Activated T-cell treated with anti-CD3 and anti-CD28 coated beads for 48 hours (primary cell): Measurements from ENCODE around the gene C1orf35.

ENCODE experiments used
- DNase-seq: peaks from one replicate; pipeline ENCODE4 v3.0.0-alpha.2; 2020; ENCODE audit warnings: low read depth

C1orf35 gene

DNA sequence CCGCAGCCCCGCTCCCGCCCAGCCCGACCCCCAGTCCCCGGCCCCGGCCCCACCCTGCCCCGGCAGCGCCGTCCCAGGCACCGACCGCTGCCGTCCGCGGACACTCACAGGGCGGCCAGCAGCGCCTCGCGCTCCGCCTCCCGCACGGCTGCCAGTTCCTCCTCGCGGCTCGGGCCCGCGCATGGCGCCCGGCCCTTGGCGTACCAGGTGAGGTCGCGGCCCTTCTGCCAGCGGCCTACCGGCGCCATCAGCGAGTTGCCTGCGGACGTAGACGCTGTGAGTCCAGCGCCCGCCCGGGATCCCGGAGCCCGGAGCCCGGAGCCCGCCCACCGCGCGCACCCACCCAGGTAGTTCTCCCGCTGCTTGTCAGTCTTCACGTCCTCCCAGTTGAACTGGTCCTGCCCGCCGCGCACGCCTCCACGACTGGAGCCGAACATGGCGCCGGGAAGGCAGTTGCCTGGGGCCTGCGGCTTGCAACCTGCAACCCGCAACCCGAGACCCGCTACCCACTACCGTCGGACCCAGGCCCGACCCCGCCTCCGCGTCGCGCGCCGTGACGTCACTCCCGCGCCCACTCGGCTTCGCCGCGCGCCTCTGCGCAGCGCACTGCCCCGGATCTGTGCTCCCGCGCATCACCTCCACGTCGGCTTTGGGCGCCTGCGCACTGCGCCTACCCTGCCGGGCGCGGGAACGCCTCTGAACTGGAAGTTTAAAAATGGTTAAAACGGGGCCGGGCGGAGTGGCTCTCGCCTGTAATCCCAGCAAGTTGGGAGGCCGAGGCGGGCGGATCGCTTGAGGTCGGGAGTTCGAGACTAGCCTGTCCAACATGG, at the start of gene C1orf35:
Gene C1orf35 (minus strand): TSS at position 535 of the 830 bp plus-strand sequence. CDS start 98 bp downstream, at position 437.
- peak; percentile 93 for DNase-seq

DNA sequence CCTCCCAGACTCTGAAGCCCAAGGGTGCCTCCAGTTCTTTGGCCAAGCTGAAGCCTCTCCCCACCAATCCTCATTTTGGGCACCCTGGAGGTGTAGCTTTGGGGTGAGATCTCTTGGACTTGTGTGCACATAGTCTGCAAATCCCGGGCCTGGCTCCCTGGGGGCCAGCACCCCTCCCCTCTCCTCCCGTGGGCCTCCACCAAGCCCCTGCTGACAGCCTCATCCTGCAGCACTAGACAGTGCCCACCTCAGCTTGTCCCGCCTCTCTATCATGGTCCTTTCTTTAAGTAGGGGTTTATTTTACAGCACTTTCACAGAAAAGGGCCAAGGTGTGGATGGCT, 49.8 kb upstream of the C1orf35 start:
- no peak for DNase-seq

- DNase-seq = no peak
Measured at GRCh38 chr1:228152097-228152917, 49.2 kb upstream of the C1orf35 start.

- no peak for DNase-seq
Measured at GRCh38 chr1:228151180-228151925, 48.2 kb upstream of the C1orf35 start.

DNA sequence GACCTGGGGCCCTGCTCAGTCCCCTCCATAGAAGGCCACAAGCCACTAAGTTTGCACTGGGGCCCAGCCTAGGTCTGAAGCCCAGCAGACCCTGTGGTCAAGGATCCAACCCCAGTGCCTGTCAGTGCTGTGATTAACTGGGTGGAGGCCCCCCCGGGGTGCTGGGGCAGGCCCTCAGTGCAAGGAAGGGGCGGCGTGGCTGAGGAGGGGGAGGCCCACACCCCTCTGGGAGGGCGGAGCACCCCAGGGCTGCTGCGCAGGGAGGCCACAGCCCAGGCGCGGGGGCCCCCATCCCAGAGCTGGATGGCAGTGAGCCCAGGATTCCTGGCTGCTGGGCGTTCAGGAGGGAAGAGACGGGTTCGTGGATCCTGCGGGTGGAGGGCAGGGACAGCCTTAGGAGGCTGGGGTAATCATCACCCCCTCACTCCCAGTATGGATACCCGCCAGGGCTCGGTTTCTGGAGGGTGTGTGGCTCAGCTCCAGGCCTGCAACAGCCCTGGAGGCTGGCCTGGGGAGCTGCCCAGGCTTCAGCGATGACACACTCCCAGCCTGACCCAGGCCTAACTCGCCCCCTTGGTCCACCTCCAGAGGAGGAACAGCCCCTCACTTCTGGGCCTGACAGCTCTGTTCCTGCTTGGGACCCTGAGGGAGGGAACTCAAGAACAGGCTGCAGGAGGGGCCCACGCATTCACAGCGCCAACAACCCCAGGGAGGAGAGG, 47.5 kb upstream of the C1orf35 start:
- DNase-seq = no peak

DNA sequence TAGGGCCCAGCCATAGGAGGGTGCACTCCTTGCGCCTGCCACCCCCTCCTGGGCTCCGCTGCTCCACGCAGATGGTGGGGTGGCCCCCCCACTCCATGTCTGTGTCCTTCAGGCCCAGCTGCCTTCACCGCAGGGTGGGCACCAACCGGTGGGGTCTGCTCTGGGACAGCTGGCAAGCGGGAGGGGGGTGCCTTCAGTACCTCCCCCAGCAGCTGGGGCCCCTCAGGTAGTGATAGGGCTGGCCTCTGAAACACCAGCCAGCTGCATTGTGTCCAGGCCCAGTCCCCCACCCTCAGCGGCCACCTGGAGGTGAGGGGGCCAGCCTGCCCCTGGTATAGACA, 47.0 kb upstream of the C1orf35 start:
- DNase-seq = no peak

DNA sequence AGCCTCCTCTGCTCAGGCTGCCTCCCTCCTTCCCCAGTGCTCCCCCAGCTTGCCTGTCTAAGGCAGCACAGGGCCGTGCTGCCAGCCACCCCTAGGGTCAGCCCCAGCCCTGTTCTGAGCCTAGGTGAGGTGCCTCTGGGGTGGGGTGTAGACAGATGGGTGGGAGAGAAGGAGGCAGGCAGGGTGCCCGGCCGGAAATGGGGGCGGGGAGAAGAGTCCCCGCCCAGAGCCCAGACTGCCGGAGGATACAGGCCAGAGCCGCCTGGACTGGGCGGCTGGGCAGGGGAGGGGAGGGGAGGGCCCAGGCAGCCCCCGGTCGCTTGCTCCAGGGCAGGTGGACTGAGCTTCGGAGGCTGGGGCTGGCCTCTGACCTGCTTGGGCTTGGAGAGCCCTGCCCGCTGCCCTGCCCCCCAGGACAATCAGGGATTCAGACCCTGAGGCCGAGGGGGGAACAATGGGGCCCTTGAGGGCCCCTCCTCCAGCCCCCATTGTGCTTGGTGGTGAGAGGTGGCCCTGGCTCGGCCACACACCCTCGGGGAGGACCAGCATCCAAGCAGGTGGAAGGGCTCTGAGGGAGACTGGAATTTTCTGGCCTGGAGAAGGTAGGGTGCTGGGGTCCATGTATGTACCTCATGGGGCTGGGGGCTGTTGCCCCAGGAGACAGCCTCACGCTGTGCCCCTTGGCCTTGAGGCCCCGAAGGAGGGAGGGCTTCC, 46.4 kb upstream of the C1orf35 start, which contains the start of gene GJC2:
Gene GJC2 (plus strand): TSS at position 525 of the 714 bp plus-strand sequence. CDS start 7,829 bp downstream, outside the sequence.
- no peak for DNase-seq

DNA sequence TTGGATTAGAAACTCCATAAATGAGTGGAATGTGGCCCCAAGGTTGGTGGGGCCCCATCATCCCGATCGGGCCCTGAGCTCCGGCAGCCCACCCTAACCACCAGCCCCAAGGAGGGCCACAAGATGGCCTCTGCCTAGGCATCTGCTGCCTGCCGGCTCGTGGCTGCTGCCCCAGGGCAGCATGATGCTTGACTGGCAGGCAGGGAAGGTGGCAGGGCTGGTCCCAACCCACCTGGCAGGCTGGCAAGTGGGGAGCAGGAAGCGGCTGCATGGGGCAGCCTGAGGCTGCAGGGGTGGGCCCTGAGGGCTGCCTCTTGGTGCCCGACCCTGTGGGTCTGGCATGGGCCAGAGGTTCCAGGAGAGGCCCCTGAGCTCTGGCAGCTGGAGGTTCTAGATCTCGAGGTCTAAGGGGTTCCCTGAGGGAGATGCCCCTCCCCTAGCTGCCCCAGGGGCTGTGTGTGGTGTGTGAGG, 45.8 kb upstream of the C1orf35 start:
- no peak for DNase-seq

- no peak for DNase-seq
Measured at GRCh38 chr1:228148196-228148861, 45.2 kb upstream of the C1orf35 start.

- DNase-seq = no peak
Measured at GRCh38 chr1:228147768-228148167, 44.6 kb upstream of the C1orf35 start.

GRCh38 chr1:228147151-228147693, 44.1 kb upstream of the C1orf35 start:
- no peak for DNase-seq

DNA sequence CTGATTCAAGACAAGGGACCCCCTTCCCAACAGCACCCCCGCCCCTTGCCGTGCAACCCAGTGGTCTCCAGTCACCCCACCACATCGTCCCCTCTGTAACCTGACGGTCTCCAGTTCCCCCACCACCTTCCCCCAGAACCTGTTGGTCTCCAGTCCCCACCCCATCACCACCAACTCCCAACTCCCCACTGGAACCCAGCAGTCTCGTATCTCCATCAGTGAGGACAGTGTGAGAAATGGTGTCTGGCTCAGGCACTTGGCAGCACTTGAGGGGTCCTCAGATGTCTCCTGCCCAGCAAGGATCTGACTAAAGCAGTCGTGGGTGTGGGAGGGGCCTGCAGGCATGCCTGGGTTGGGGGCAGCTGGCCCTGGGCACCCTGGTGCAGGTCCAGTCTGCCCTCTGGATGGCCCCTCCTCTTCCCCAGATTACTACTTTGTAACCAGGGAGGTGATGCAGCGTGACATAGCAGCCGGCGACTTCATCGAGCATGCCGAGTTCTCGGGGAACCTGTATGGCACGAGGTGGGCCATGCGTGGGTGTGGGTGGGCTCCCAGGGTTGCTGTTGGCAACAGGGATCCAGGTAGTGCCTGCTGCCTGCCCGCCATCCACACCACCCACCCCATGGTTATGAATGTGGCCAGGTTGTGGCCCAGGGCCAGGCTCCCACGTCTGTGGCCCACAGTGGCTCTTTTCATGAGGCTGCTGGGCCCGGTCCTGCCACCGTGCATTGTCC, 43.5 kb upstream of the C1orf35 start:
- DNase-seq = no peak

DNA sequence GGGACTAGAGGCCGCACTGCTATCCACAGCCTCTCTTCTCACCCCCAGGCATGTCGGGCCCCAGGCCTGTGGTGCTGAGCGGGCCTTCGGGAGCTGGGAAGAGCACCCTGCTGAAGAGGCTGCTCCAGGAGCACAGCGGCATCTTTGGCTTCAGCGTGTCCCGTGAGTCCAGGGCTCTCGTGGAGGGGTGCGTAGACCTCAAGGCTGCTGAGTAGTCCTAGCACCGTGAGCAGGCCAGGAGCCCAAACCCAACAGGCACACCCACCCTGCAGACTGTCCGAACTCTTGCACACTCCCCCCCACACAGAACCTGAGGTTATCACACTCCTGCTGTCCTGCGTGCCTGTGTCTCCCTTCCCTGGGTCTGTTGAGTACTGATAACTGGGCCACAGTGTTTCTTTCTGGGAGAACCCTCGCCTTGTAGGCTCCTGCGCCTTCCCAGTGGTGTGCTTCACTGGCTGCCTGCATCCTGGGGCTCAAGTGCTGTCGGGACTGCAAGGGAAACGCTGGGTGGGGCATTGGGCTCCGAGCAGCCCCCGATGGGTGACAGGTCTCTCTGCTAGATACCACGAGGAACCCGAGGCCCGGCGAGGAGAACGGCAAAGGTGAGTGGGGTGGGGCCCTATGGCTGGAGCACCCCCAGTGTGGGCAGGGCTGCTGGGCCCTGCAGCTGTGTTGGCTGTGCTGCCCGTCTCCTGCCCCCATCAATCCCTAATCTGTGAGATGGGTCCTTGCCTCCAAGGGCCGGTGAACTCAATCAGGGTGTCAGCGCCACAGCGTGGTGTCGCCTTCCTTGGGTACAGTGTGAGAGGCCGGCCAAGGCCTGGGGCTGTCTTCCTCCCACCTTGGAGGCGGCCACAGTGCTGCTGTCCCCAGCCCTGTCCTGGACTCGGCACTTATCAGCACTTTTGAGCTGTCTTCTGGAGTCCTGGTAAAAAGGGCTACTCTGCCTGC, 42.6 kb upstream of the C1orf35 start:
- DNase-seq = no peak

DNA sequence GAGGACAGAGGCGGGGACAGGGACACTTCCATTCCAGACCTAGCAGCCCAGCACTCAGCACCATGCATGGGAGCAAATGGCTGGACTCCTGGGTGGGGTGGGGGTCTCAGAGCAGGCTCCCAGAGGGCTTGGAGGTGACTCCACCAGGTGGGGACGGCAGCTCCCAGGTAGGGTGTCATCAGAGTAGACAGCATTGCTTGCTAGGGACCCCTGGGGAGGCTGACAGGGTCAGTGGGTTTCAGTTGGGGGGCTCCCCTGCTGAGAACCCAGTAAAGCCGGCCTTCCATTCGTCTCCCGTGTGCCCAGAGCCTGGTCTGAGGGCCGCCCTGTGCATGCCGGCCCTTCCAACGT, 41.8 kb upstream of the C1orf35 start:
- no peak for DNase-seq

DNA sequence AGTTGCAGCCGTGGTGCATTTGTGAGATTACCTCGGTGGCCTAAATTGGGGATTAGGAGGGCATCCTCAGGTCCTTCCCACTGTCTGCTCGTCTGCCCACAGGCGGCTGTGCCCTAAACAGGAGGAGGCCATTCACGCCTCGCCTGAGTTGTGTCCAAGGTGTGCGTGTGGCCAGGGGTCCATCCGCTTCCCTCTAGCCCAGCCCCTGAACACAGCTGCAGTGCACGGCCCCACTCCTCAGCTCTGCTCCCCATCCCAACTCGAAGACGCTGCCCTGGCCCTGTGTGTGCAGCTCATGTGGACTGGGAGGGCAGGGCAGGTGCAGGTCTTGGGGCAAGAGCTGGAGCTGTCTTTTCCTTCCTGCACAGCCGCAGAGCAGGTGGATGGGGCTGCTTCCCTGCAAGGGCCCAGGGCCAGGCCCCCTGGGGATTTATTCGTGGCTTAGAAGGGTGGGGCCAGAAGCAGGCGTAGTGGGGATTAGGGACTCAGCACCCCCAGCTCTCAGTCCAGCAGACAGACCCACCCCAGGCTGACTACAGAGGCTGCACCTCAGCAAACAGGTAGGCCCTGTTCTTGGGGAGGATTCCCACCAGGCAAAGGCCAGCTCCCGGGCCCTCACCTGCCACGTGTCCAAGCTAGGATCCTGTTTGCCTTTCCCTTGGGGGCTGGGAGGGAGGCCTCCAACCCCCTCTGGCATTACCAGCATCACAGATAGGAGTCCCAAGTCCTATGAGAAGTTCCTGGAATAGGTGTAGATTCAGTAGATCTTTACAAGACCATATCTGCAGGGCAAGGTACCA, 41.3 kb upstream of the C1orf35 start:
- no peak for DNase-seq

DNA sequence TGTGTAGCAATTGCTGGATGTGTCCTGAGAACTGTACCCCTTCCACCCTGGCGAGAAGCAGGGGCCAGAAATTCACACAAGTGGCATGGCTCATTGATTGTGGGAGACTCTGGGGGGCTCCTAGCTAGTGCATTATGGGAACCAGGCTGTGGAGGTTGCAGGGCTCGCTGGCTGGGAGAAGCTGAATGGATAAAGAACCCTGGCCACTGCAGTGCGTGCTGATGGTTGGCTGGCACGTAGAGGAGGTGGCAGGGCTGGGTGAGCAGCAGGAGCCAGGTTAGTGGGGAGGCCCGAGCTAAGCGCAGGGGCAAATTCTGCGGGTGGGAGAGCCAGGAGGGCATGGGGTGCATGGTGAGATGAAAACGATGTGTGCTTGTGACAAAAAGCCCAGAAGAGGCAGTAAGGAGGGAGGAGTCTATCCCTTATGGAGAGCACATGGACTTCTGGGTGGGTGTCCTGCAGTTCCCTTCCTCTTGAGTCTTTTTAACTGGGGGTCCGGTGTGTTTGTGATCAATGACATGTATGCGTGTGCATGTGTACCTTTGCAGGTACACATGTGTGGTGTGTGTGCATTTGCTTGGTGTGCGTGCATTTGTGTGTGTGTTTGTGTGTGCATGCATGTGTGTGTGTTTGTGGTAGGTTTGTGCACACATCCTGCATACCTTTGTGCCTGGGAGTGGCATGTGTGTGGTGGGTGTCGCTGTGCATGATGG, 40.5 kb upstream of the C1orf35 start:
- DNase-seq = no peak

DNA sequence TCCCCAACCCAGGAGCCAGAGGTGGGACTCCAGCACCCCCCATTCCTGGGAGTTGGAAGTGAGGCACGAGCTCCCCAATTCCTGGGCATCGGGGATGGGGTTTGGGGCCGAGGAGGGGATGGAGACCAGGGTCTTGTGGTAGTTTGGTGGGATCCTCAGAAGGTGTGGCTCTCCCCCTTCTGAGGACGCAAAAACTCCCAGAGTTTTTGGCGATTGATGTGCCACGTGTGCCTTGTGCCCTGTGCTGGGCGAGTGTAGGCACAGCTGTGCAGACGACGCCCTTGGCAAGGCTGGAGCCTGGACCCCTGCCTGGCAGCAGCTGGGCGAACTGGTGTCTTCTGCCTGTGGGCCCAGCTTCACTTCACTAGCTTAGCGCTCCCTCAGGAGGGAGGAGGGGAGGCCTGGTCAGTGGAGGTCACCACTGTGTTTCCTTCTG, 39.6 kb upstream of the C1orf35 start:
- DNase-seq = no peak
